IMR-90 (cell line): Measurements from ENCODE around the gene SLC35F6. TPM values are rescaled to one million over a fixed set of nuclear protein-coding genes. Genes with fewer than 3 reads are reported as not detected.

Source experiments
- ATAC-seq: fragments of 200-7000 bp; cut with Tn5 transposase; 2 replicates; pipeline ENCODE4 v1.9.1; 2020; ENCODE audit warnings: low read depth, mild to moderate bottlenecking, moderate library complexity
- BruUV-seq: library from RNA; stranded (reverse); fragments of 400-500 nt; replicated peaks from 2 replicates; lab custom pipeline; 2021; lab: Mats Ljungman, UMichigan
- CTCF ChIA-PET: fragments of 300-600 bp; formaldehyde crosslinking; extraction: SDS; loops from one replicate; lab custom pipeline; 2021; ENCODE audit warnings: antibody characterized with exemption; lab: Yijun Ruan, JAX
- POLR2A ChIA-PET: fragments of 300-600 bp; sonication (Branson Sonifier 250); formaldehyde crosslinking; loops from one replicate; lab custom pipeline; 2022; ENCODE audit warnings: antibody characterized with exemption; ENCODE audit not compliant: unreplicated experiment; lab: Charles Lee
- DNase-seq: peaks from one replicate; pipeline ENCODE4 v3.0.0; 2013
- H2AFZ ChIP-seq: replicated peaks from 2 replicates; pipeline ENCODE3; 2013; ENCODE audit warnings: low read length, mild to moderate bottlenecking; ENCODE audit not compliant: poor library complexity
- H2AK5ac ChIP-seq: 2 replicates; pipeline ENCODE4 v1.6.1; 2013; ENCODE audit warnings: low read depth, low read length, inconsistent platforms
- H2AK9ac ChIP-seq: replicated peaks from 2 replicates; pipeline ENCODE3; 2013; ENCODE audit warnings: mild to moderate bottlenecking, low read depth, low read length, moderate library complexity; ENCODE audit not compliant: poor library complexity
- H2BK120ac ChIP-seq: 2 replicates; pipeline ENCODE4 v1.6.1; 2013; ENCODE audit warnings: low read depth, low read length, inconsistent platforms
- H2BK15ac ChIP-seq: 3 replicates; pipeline ENCODE4 v1.6.1; 2013; ENCODE audit warnings: low read depth, low read length, inconsistent platforms
- H2BK20ac ChIP-seq: 2 replicates; pipeline ENCODE4 v1.6.1; 2013; ENCODE audit warnings: low read depth, mild to moderate bottlenecking, inconsistent platforms, low read length, moderate library complexity
- H2BK5ac ChIP-seq: 2 replicates; pipeline ENCODE4 v1.6.1; 2013; ENCODE audit warnings: mild to moderate bottlenecking, low read depth, low read length, inconsistent platforms; ENCODE audit not compliant: poor library complexity, severe bottlenecking
- H3K14ac ChIP-seq: replicated peaks from 2 replicates; pipeline ENCODE4 v1.6.1; 2013; ENCODE audit warnings: low read depth, low read length, inconsistent platforms
- H3K18ac ChIP-seq: 2 replicates; pipeline ENCODE4 v1.6.1; 2013; ENCODE audit warnings: low read depth, low read length, control low read depth
- H3K23ac ChIP-seq: 2 replicates; pipeline ENCODE4 v1.6.1; 2013; ENCODE audit warnings: low read depth, low read length, inconsistent platforms
- H3K27ac ChIP-seq: 2 replicates; pipeline ENCODE4 v1.5.1; 2013; ENCODE audit warnings: mild to moderate bottlenecking, control low read depth, low read length; ENCODE audit not compliant: insufficient read depth
- H3K27me3 ChIP-seq: 2 replicates; pipeline ENCODE4 v1.6.1; 2013; ENCODE audit warnings: low read length; ENCODE audit not compliant: control insufficient read depth, insufficient read depth
- H3K36me3 ChIP-seq: 2 replicates; pipeline ENCODE4 v1.6.1; 2013; ENCODE audit warnings: low read length, mixed read lengths; ENCODE audit not compliant: control insufficient read depth, insufficient read depth
- H3K4ac ChIP-seq: 2 replicates; pipeline ENCODE4 v1.6.1; 2013; ENCODE audit warnings: low read depth, low read length, inconsistent platforms
- H3K4me1 ChIP-seq: 2 replicates; pipeline ENCODE4 v1.6.1; 2013; ENCODE audit warnings: low read length, mixed read lengths; ENCODE audit not compliant: control insufficient read depth, insufficient read depth
- H3K4me2 ChIP-seq: 2 replicates; pipeline ENCODE4 v1.6.1; 2013; ENCODE audit warnings: low read depth, mild to moderate bottlenecking, control low read depth, low read length, moderate library complexity
- H3K4me3 ChIP-seq: 2 replicates; pipeline ENCODE4 v1.5.1; 2013; ENCODE audit warnings: low read depth, mild to moderate bottlenecking, control low read depth, low read length, moderate library complexity; ENCODE audit not compliant: insufficient read depth
- H3K56ac ChIP-seq: 2 replicates; pipeline ENCODE4 v1.6.1; 2013; ENCODE audit warnings: low read length, inconsistent platforms; ENCODE audit not compliant: insufficient read depth; ENCODE audit errors: extremely low read depth
- H3K79me1 ChIP-seq, 2 experiments: 2 replicates each; pipeline ENCODE4 v1.6.1; 2013; ENCODE audit warnings: low read length in 2 of 2, inconsistent platforms in 1 of 2, low read depth in 1 of 2
- H3K9ac ChIP-seq: 2 replicates; pipeline ENCODE4 v1.6.1; 2013; ENCODE audit warnings: low read depth, low read length, control low read depth
- H3K9me1 ChIP-seq: 2 replicates; pipeline ENCODE4 v1.6.1; 2013; ENCODE audit warnings: low read length, inconsistent platforms; ENCODE audit not compliant: insufficient read depth
- H3K9me3 ChIP-seq: 2 replicates; pipeline ENCODE4 v1.6.1; 2013; ENCODE audit warnings: low read length; ENCODE audit not compliant: control insufficient read depth, insufficient read depth
- H4K20me1 ChIP-seq: 2 replicates; pipeline ENCODE4 v1.6.1; 2013; ENCODE audit warnings: low read length, inconsistent platforms; ENCODE audit not compliant: insufficient read depth
- H4K5ac ChIP-seq: 2 replicates; pipeline ENCODE4 v1.6.1; 2013; ENCODE audit warnings: mild to moderate bottlenecking, low read depth, low read length, control low read depth
- H4K8ac ChIP-seq, 2 experiments: 2 replicates each; pipeline ENCODE4 v1.6.1; 2013; ENCODE audit warnings: low read depth in 2 of 2, low read length in 2 of 2, control low read depth in 1 of 2, inconsistent platforms in 1 of 2
- H4K91ac ChIP-seq: 2 replicates; pipeline ENCODE4 v1.6.1; 2013; ENCODE audit warnings: low read depth, low read length, inconsistent platforms; ENCODE audit not compliant: insufficient read depth
- BHLHE40 ChIP-seq: fragments of 150-350 bp; IDR thresholded peaks from 2 replicates; pipeline ENCODE4 v1.6.1; 2016; ENCODE audit warnings: mild to moderate bottlenecking, low read depth, low read length
- CEBPB ChIP-seq: IDR thresholded peaks from 2 replicates; pipeline ENCODE4 v1.6.1; 2012; ENCODE audit warnings: low read depth, low read length, improper control_type of control experiment
- CHD1 ChIP-seq: IDR thresholded peaks from 2 replicates; pipeline ENCODE4 v1.6.1; 2012; ENCODE audit warnings: low read depth, low read length, improper control_type of control experiment
- CTCF ChIP-seq: conservative IDR thresholded peaks from 2 replicates; pipeline ENCODE4 v1.5.1; 2012; ENCODE audit warnings: mild to moderate bottlenecking, low read depth, low read length, improper control_type of control experiment
- ELK1 ChIP-seq: fragments of 150-350 bp; IDR thresholded peaks from 2 replicates; pipeline ENCODE4 v1.6.1; 2016; ENCODE audit warnings: low read depth, mild to moderate bottlenecking, low read length, moderate library complexity, borderline replicate concordance
- FOS ChIP-seq: fragments of 150-350 bp; IDR thresholded peaks from 2 replicates; pipeline ENCODE4 v1.6.1; 2016; ENCODE audit warnings: low read depth, low read length
- MAFK ChIP-seq: IDR thresholded peaks from 2 replicates; pipeline ENCODE4 v1.6.1; 2012; ENCODE audit warnings: low read depth, low read length, improper control_type of control experiment
- MAZ ChIP-seq: IDR thresholded peaks from 2 replicates; pipeline ENCODE4 v1.6.1; 2012; ENCODE audit warnings: low read depth, mild to moderate bottlenecking, low read length, improper control_type of control experiment, moderate library complexity, borderline replicate concordance
- MXI1 ChIP-seq: IDR thresholded peaks from 2 replicates; pipeline ENCODE4 v1.6.1; 2012; ENCODE audit warnings: low read depth, mild to moderate bottlenecking, low read length, moderate library complexity, borderline replicate concordance
- NFE2L2 ChIP-seq: fragments of 150-350 bp; IDR thresholded peaks from 2 replicates; pipeline ENCODE4 v1.6.1; 2016; ENCODE audit warnings: low read depth, mild to moderate bottlenecking, low read length
- POLR2A ChIP-seq: IDR thresholded peaks from 2 replicates; pipeline ENCODE4 v1.6.1; 2012; ENCODE audit warnings: mild to moderate bottlenecking, low read depth, low read length
- RAD21 ChIP-seq: IDR thresholded peaks from 2 replicates; pipeline ENCODE4 v1.6.1; 2012; ENCODE audit warnings: low read length, improper control_type of control experiment
- RCOR1 ChIP-seq: IDR thresholded peaks from 2 replicates; pipeline ENCODE4 v1.6.1; 2012; ENCODE audit warnings: mild to moderate bottlenecking, low read length, improper control_type of control experiment; ENCODE audit not compliant: insufficient replicate concordance
- RFX5 ChIP-seq: IDR thresholded peaks from 2 replicates; pipeline ENCODE4 v1.8.0; 2012; ENCODE audit warnings: low read depth, mild to moderate bottlenecking, low read length, moderate library complexity
- SMC3 ChIP-seq: fragments of 150-350 bp; IDR thresholded peaks from 2 replicates; pipeline ENCODE4 v1.6.1; 2016; ENCODE audit warnings: low read depth, mild to moderate bottlenecking, antibody characterized with exemption, low read length, moderate library complexity
- USF2 ChIP-seq: fragments of 150-350 bp; IDR thresholded peaks from 2 replicates; pipeline ENCODE4 v1.6.1; 2017; ENCODE audit warnings: mild to moderate bottlenecking, antibody characterized with exemption, low read length, low read depth
- WGBS, 2 experiments: methylation state at CpG; one replicate each; pipeline versions ENCODE4 v1.1.5 to v1.1.7; 2013; ENCODE audit warnings: missing lambda C conversion rate in 2 of 2; ENCODE audit not compliant: insufficient read length in 1 of 2; ENCODE audit errors: extremely low coverage in 2 of 2; 5-methylcytosine and 5-hydroxymethylcytosine counted together
- dilution Hi-C: fragments of 300-500 bp; cut with HindIII; formaldehyde crosslinking; loops from one replicate; pipeline ENCODE4 v1.14.3; 2018; ENCODE audit warnings: low sequenced_read_pairs; ENCODE audit not compliant: unreplicated experiment
- in situ Hi-C: fragments of 300-500 bp; cut with MboI; formaldehyde crosslinking; loops from 3 replicates; pipeline ENCODE4 v1.14.3; 2019; ENCODE audit warnings: low sequenced_read_pairs, inconsistent platforms, mixed read lengths
- intact Hi-C: fragments of 100-400 bp; cut with micrococcal nuclease; formaldehyde crosslinking; loops from 2 replicates; pipeline ENCODE4 v1.10.0; 2022
- polyA plus RNA-seq, 3 experiments: library from polyadenylated mRNA; depleted of rRNA; stranded (reverse); fragments of >200 nt; gene quantifications; 2 replicates each; pipeline ENCODE4 v1.2.3, GENCODE V29; 2012; ENCODE audit warnings: low replicate concordance in 1 of 3
- total RNA-seq: library from RNA; depleted of rRNA; stranded (reverse); fragments of >200 nt; gene quantifications from 2 replicates; pipeline ENCODE4 v1.2.3, GENCODE V29; 2012

SLC35F6 gene
- total and polyA plus RNA-seq, 2 of the 4 experiments (the other 2 are of a cell fraction): 19.1 to 30.6 TPM

GRCh38 chr2:26811261-26811660, 47.2 kb downstream of the SLC35F6 start:
- Histone ChIP-seq H4K91ac (no peak overlapping the region), H3K27ac (no peak overlapping the region), H2BK5ac (no peak overlapping the region), H3K9me1 (0 out of 2 replicates have a peak, but pooled peaks cover 3% of the 10 kb centered on the region), H4K5ac (no peak overlapping the region), H3K18ac (no peak overlapping the region), H4K8ac (no peak overlapping the region), H3K36me3 (no peaks in the 10 kb centered on the region), H3K4me2 (no peak overlapping the region), H2AK9ac (no peak overlapping the region), H3K4ac (no peak overlapping the region), H2BK120ac (no peak overlapping the region), H3K14ac (no peak overlapping the region), H3K4me3 (no peak overlapping the region), H2BK20ac (no peak overlapping the region), H4K20me1 (no peaks in the 10 kb centered on the region), H2AFZ (no peak overlapping the region), H2BK15ac (no peak overlapping the region), H3K56ac (no peak overlapping the region), H3K9me3 (no peaks in the 10 kb centered on the region; the same call in 1 of the 2 replicates), H2AK5ac (no peak overlapping the region), H3K79me1 (no peaks in the 10 kb centered on the region), H3K9ac (no peak overlapping the region), H3K4me1 (no peaks in the 10 kb centered on the region), H3K27me3 (peaks cover 27% of the 10 kb centered on the region), H3K23ac (no peak overlapping the region)
- WGBS, 2 experiments: 76% methylated on average over 4 of the region's 8 CpGs; no CpG with 5 or more reads in 1 of the 2 experiments
- ATAC-seq (no peak), DNase-seq (no peak)
- TF ChIP-seq CHD1 (no peak), POLR2A (no peak), MAFK (no peak), CTCF (no peak), CEBPB (no peak), RCOR1 (no peak), SMC3 (no peak), NFE2L2 (no peak), RAD21 (no peak), BHLHE40 (no peak), ELK1 (no peak), FOS (no peak), MAZ (no peak), RFX5 (no peak), USF2 (no peak), MXI1 (no peak)
- intact Hi-C loops: no loop called here
- CTCF ChIA-PET: interaction anchor here (0.5 kb wide), 1 partner anchor 23 kb away, joined by 5 read pairs; no protein-coding TSS in a partner anchor
- POLR2A ChIA-PET: no interaction called here
- in situ Hi-C loops: no loop called here
- BruUV-seq: no TSS peak
- dilution Hi-C loops: no loop called here
